Mucosa of descending colon (tissue), 3 donors: ENCODE measurements around the gene BRD9. TPM values are rescaled to one million over a fixed set of nuclear protein-coding genes. Genes with fewer than 3 reads are reported as not detected.
"Not testable (repeated sequence)": the region's sequence is repeated elsewhere in the genome, so short reads cannot be mapped to it uniquely, and the experiment has no call there.

Experiments
- ATAC-seq: fragments of 200-7000 bp; cut with Tn5 transposase; one replicate; pipeline ENCODE4 v1.9.1; 2020; ENCODE audit warnings: mild to moderate bottlenecking, moderate library complexity
- DNase-seq, 3 donors: peaks; one replicate each; pipeline ENCODE4 v3.0.0-alpha.2; 2020
- H3K36me3 ChIP-seq: fragments of 200-600 bp; one replicate; pipeline ENCODE4 v1.8.0; 2021; ENCODE audit warnings: low read depth, mild to moderate bottlenecking
- H3K4me1 ChIP-seq: fragments of 200-600 bp; one replicate; pipeline ENCODE4 v1.8.0; 2021; ENCODE audit warnings: low read depth, mild to moderate bottlenecking
- H3K4me3 ChIP-seq: fragments of 200-600 bp; one replicate; pipeline ENCODE4 v1.8.0; 2021; ENCODE audit warnings: mild to moderate bottlenecking
- H3K9me3 ChIP-seq: fragments of 200-600 bp; one replicate; pipeline ENCODE4 v1.8.0; 2021; ENCODE audit warnings: mild to moderate bottlenecking
- CTCF ChIP-seq: fragments of 200-600 bp; IDR thresholded peaks from one replicate; pipeline ENCODE4 v1.8.0; 2022; ENCODE audit warnings: antibody characterized with exemption, mild to moderate bottlenecking
- intact Hi-C, 2 donors: fragments of 100-400 bp; cut with DNase I in 1 of 2; cut with micrococcal nuclease in 1 of 2; formaldehyde crosslinking; loops; one replicate each; pipeline versions ENCODE4 v1.11.0 to v1.11.1; 2022; cut with DNase I, micrococcal nuclease
- total RNA-seq, 3 donors: library from RNA; stranded (reverse); fragmentation: NEBNext Ultra II Directional in 2 of 3; extraction: Animal tissue kit (Norgen Biotek cat#: 25700) in 2 of 3; gene quantifications; one replicate each; pipeline versions ENCODE4 v1.2.1 to v1.2.4, GENCODE V29; 2021 to 2023
- donor health status: DM: no; HTN: no; CAD: no; lungs with moderate emphysema.
- donor health status: DM: no; HTN: no; CAD: no.
- donor health status: DM: no; HTN: yes; CAD: no.

Gene BRD9
- total RNA-seq, 3 donors from 2014 or later, result 30.8 to 46.5 (median 36.7) TPM

GRCh38 chr5:848671-849111 is 43.9 kb downstream of the BRD9 start:
- ATAC-seq (peak; percentile 19), DNase-seq (peak in 1 of 3 donors; percentile 44)
- H3K4me3 ChIP-seq, result no peak overlapping the region
- intact Hi-C loops, result no loop called here
- H3K9me3 ChIP-seq, result no peaks in the 10 kb centered on the region
- no peaks in the 10 kb centered on the region for H3K36me3 ChIP-seq
- TF ChIP-seq CTCF, result no peak
- H3K4me1 ChIP-seq, result no peaks in the 10 kb centered on the region

GRCh38 chr5:847736-848135 is 44.9 kb downstream of the BRD9 start:
- H3K9me3 ChIP-seq, intact Hi-C loops: not testable (repeated sequence)
- peak in 1 of 3 donors; percentile 7 for DNase-seq

GRCh38 chr5:847212-847611 is 45.4 kb downstream of the BRD9 start:
- ATAC-seq, H3K9me3 ChIP-seq, DNase-seq, H3K36me3 ChIP-seq, H3K4me3 ChIP-seq, intact Hi-C loops, H3K4me1 ChIP-seq: not testable (repeated sequence)

More at GRCh38 chr5:847736-848135, 44.9 kb downstream of the BRD9 start:
- H3K36me3 ChIP-seq, H3K4me1 ChIP-seq, ATAC-seq, H3K4me3 ChIP-seq: not testable (repeated sequence)

- H3K36me3 ChIP-seq, intact Hi-C loops, DNase-seq, H3K9me3 ChIP-seq, H3K4me1 ChIP-seq, ATAC-seq, H3K4me3 ChIP-seq: not testable (repeated sequence)
Observed at GRCh38 chr5:846602-847091, 46.0 kb downstream of the BRD9 start.

GRCh38 chr5:845676-846601 is 46.7 kb downstream of the BRD9 start:
- H3K9me3 ChIP-seq, H3K4me1 ChIP-seq, H3K4me3 ChIP-seq, DNase-seq, ATAC-seq, H3K36me3 ChIP-seq, intact Hi-C loops: not testable (repeated sequence)

GRCh38 chr5:845031-845675 is 47.4 kb downstream of the BRD9 start:
- intact Hi-C loops, H3K36me3 ChIP-seq, ATAC-seq, H3K9me3 ChIP-seq, H3K4me1 ChIP-seq, H3K4me3 ChIP-seq, DNase-seq: not testable (repeated sequence)

- ATAC-seq, intact Hi-C loops: not testable (repeated sequence)
- DNase-seq, result peak in 1 of 3 donors; percentile 41
Observed at GRCh38 chr5:844426-844825, 48.2 kb downstream of the BRD9 start.

GRCh38 chr5:843926-844325 is 48.7 kb downstream of the BRD9 start:
- H3K4me1 ChIP-seq, ATAC-seq, H3K36me3 ChIP-seq, intact Hi-C loops, H3K9me3 ChIP-seq, H3K4me3 ChIP-seq: not testable (repeated sequence)
- peak in 2 of 3 donors; percentile 5 to 49 for DNase-seq

More at GRCh38 chr5:844426-844825, 48.2 kb downstream of the BRD9 start:
- H3K4me1 ChIP-seq, H3K36me3 ChIP-seq, H3K9me3 ChIP-seq, H3K4me3 ChIP-seq: not testable (repeated sequence)

- H3K4me1 ChIP-seq, H3K36me3 ChIP-seq, intact Hi-C loops, H3K9me3 ChIP-seq, H3K4me3 ChIP-seq, ATAC-seq: not testable (repeated sequence)
- peak in 2 of 3 donors; percentile 14 to 41 for DNase-seq
Observed at GRCh38 chr5:843371-843770, 49.2 kb downstream of the BRD9 start.

GRCh38 chr5:842402-843221 is 50.0 kb downstream of the BRD9 start:
- H3K4me1 ChIP-seq, ATAC-seq, H3K9me3 ChIP-seq, intact Hi-C loops, H3K36me3 ChIP-seq, H3K4me3 ChIP-seq: not testable (repeated sequence)
- peak in 2 of 3 donors; percentile 10 to 43 for DNase-seq

- ATAC-seq, H3K4me1 ChIP-seq, intact Hi-C loops, H3K4me3 ChIP-seq, H3K9me3 ChIP-seq, H3K36me3 ChIP-seq: not testable (repeated sequence)
- DNase-seq, result peak in 2 of 3 donors; percentile 9 to 29
Observed at GRCh38 chr5:841531-842401, 50.8 kb downstream of the BRD9 start.
